ENCODE data around the gene LTBP2.
A peak's percentile ranks its signal among the peaks of the same experiment; 100 is the strongest.

LTBP2 gene

DNA sequence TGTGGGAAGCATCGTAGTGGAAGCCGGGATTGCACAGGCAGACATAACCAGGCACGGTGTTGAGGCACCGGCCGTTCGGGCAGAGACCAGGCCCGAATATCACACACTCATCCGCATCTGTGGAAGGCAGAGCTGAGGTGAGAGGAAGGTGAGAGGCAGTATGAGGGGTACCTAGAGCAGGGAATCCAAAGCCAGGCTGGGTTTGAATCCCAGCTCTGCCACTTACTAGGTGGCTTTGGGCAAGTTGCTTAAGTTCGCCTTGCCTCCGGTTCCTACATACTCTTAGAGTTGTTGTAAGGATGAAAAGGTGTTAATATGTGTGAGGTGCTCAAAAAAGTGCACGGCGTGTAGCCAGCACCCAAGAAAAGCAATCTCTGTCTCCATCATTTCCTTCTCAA, 108.1 kb downstream of the LTBP2 start:
- no peak for DNase-seq

GRCh38 chr14:74503291-74503937, 108.6 kb downstream of the LTBP2 start:
- DNase-seq = no peak

GRCh38 chr14:74502236-74503019, 109.6 kb downstream of the LTBP2 start:
- DNase-seq = no peak

GRCh38 chr14:74501691-74502090, 110.3 kb downstream of the LTBP2 start:
- no peak for DNase-seq

DNA sequence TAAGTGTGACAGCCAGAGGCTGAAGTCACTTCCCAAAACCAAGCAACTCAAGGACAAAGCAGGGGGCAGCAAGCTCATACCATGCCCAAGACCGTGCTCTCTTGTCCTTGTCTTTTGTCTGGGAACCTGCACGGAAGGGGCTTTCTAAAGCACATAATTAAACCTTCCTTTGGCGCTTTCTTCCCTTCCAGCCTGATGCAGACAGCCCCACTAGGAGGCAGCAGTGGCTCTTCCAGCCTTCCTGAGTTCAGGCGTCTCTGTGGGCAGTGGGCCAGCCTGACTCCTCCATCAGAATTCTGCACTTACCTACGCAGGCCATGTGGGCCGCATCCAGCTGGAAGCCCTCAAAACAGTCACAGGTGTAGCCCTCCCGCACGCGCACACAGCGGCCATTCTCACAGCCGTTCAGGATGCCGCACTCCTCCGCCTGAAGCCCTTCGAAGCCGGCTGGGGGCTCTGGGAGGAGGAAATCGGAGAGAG, 110.9 kb downstream of the LTBP2 start:
- no peak for DNase-seq

DNA sequence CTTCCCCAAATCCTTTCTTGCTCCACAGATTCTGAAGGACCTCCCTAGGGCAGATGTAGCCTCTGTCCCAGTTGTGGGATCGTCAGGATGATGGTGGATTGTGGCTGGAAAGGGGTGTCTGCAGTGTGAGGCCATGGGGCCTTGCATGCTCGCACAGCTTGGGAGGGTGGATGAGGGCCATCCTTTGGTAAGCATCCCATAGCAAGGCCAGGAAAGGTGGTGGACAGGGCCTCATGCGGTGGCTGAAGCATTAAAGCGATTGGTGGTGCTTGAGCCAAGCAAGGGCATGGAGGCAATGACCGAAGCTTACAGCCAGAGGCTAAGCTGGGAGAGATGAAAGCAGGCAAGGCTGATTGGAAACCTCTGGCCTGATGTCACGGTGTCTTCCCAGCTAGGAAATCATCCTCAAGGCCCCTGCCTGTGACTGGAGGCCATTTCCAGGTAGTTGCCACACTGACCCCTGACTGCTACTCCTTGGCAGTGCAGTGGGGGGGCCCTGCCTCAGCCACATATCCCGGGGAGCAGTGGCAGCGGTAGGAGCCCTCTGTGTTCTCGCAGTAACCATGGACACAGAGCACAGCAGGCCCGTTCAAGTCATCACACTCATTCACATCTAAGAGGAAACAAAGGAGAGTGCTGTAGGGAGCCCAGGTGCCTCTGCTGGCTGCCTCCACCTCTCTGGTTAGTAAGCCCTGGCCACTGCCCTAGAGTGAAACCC, 111.5 kb downstream of the LTBP2 start:
- no peak for DNase-seq

DNA sequence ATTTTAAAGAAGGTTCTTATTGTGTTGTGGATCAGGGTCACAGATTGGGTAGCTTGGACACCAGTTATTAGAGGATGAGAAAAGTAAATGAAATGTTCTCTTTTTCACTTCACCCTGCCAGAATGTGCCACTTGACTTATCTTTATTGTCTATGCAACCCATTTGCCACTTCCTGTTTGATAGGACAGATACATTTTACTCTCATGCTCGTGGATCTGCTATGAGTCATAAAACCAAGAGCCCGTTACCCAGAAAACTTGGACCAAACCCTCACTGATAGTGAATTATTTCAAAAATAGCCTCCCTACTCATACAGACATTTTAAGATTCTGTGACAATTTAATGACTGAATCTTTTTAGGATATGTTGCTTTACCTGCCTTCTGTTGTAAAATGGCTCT, 116.7 kb downstream of the LTBP2 start:
- no peak for DNase-seq

DNA sequence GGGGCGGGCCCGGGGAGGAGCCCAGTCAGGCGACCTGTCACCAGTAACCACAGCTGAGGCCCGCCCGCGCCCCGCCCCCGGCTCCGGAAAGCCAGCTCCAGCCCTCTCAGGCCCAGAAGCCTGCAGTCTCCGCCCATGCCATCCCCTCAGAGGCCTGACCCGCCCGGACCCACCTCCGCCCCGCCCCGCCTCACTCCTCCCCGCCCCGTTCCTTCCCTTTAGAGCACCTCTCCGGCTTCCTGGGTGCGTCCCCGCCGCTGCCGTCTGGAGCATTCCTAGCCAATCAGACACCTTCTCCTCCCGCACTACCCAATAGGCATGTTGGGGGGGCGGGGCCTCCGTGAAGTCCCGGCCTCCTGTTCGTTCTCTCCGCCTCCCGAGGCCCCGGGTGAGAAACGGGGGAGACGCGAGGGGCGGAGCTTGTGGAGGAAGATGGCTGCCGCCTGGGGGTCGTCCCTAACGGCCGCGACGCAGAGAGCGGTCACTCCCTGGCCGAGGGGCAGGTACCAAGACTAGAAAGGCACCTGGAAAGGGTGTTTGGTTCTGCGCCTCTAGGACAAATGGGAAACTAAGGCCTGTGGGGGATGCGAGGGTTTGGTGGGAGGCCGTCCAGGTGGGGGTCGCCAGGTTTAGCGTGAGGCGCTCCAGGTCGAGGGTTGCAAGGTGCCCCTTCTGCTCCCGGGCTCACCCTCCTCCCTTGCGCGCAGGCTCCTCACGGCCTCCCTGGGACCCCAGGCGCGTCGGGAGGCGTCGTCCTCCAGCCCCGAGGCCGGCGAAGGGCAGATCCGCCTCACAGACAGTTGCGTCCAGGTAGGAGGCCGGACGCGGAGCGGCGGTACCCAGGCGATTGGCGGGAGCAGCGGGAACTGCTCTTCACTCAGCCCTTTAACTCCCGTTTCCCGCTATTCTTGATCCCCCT, 118.4 kb downstream of the LTBP2 start, which contains the start of gene ISCA2:
Gene ISCA2, plus strand, starts transcription at position 423 of the 919 bp plus-strand sequence. Its CDS starts 10 bp downstream, at position 433.
- DNase-seq = peak; percentile 100

DNA sequence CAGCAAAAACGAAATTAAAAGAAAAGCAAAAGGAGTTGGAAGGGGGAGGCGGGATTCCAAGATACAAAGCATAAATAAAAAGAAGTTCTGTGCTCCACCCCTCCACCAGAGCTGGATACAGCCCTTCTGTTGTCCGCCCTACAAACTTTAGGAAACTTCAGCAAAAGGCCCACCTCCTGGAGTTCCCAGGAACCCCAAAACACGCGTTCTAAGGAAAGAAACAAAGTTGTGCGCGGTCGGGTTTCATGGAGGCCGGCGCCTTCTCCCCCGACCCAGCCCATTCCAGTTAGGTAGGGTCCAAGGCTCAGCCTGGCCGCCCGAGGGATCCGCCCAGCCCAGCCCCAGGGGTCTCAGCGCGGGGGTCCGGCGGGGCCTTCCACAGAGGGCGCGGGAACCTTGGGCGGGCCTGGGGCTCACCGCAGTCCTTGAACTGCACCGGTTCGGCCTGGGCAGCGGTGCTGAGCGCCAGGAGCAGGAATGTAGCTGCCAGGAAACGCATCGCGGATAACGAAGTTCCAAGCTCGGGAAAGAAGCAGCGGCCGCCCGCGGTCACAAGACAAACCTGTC, 119.2 kb downstream of the LTBP2 start, which contains the start of gene NPC2:
Gene NPC2, minus strand, starts transcription at position 530 of the 567 bp plus-strand sequence. Its CDS starts 31 bp downstream, at position 499.
- no peak for DNase-seq

DNA sequence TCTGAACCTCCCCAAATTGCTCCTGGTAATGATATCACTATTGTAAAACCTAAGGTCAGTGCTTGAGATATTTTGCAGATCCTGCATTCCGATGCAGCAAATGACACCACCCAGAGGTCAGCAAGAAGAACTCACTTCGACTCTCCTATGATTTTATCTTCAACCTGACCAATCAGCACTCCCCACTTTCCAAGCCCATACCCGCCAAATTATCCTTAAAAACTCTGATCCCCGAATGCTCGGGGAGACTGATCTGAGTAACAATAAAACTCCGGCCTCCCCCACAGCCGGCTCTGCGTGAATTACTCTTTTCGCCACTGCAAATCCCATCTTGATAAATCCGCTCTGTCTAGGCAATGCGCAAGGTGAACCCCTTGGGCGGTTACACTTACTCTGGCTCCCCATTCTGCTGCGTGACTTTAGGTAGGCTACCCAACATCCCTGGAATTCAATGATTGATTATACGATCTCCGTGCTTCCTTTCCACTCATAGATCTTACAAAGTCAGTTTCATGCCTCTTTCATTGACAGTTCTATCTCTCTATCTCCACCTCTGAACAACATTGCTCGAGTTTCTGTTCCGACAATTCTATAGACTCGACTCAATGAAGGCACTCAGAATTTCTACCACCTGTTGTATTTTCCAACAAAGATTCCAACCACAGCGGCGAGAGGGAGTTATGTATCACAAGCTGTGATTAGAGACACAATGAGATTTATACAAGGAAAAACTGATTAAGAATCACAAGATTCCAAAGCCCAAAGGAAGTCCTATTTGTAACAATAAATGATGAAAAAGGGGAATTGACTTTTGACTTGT, 119.9 kb downstream of the LTBP2 start:
- DNase-seq = no peak

- no peak for DNase-seq
Measured at GRCh38 chr14:74490486-74490885, 121.6 kb downstream of the LTBP2 start.

GRCh38 chr14:74488786-74489397, 123.1 kb downstream of the LTBP2 start:
- no peak for DNase-seq

- DNase-seq = no peak
Measured at GRCh38 chr14:74486164-74486563, 125.9 kb downstream of the LTBP2 start.

GRCh38 chr14:74483321-74483720, 128.7 kb downstream of the LTBP2 start:
- no peak for DNase-seq

- no peak for DNase-seq
Measured at GRCh38 chr14:74482571-74482970, 129.5 kb downstream of the LTBP2 start.

DNA sequence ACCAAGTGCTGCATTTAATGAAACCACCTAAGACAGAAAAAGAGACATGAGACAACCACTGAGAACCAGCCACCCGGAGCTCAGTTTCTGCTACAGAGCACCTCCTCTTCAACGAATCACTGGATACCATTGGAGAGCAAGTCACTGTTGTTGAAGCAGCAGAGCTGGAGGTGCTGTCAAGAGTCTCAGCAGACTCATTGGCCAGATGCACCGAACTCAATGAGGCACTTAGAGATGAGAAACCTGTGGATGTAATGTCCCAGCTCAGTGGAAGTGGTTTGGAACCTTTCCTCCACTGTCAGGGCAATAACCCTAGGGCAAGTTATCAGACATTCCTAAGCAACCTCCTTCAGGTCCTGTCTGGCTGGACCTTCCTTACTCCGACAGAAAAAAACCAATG, 132.0 kb downstream of the LTBP2 start:
- DNase-seq = no peak

DNA sequence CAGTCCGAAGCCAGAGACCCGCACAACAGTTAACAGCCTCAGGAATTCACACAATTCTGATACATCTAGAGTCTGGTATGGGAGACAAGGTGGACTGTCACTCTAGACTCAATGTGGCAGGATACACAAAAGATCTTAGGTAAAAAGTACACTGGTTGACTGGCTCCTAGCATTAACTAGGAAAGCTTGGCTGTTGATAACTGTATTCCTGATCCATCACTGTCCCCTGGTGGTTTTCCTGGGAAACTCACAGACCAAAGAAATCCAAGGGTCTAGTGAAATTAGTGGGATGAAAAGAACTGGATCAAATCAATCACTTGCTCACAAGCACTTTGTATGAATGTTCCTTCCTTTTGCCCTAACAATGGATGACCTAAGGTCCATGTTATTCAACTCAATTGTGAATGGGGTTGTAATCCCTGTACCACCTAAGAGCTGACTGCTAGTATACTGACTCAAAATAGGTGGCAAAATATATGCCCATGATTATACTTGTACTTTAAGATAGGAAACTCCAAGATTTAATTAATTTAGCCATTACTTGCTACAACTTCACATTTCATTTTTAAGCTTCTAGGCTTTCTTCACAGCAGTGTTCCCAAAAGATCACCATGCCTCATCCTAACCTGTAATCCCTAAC, 132.9 kb downstream of the LTBP2 start:
- DNase-seq = no peak

- DNase-seq = no peak
Measured at GRCh38 chr14:74476607-74477006, 135.4 kb downstream of the LTBP2 start.

- no peak for DNase-seq
Measured at GRCh38 chr14:74476107-74476506, 135.9 kb downstream of the LTBP2 start.

GRCh38 chr14:74475678-74476077, 136.4 kb downstream of the LTBP2 start:
- no peak for DNase-seq

Measured in stimulated activated CD4-positive, alpha-beta T cell treated with anti-CD3 and anti-CD28 coated beads, Interleukin-4, amount 100 ng/mL, for 24 hours (primary cell).